Activated T-cell treated with anti-CD3 and anti-CD28 coated beads for 1 hour (primary cell): ENCODE data around the gene SKP1.

Experiments used
- DNase-seq: peaks from one replicate; pipeline ENCODE4 v3.0.0-alpha.2; 2020; ENCODE audit warnings: low read depth

Gene SKP1

GRCh38 chr5:134113902-134114875, 62.6 kb downstream of the SKP1 start, which contains the start of gene TCF7:
TSS of gene TCF7 (plus strand) at chr5:134114681. CDS start at chr5:134114907, 226 bp downstream.
- DNase-seq = peak; percentile 73

GRCh38 chr5:134113363-134113889, 63.3 kb downstream of the SKP1 start:
- DNase-seq = no peak

GRCh38 chr5:134112726-134113362, 63.9 kb downstream of the SKP1 start:
- no peak for DNase-seq

DNA sequence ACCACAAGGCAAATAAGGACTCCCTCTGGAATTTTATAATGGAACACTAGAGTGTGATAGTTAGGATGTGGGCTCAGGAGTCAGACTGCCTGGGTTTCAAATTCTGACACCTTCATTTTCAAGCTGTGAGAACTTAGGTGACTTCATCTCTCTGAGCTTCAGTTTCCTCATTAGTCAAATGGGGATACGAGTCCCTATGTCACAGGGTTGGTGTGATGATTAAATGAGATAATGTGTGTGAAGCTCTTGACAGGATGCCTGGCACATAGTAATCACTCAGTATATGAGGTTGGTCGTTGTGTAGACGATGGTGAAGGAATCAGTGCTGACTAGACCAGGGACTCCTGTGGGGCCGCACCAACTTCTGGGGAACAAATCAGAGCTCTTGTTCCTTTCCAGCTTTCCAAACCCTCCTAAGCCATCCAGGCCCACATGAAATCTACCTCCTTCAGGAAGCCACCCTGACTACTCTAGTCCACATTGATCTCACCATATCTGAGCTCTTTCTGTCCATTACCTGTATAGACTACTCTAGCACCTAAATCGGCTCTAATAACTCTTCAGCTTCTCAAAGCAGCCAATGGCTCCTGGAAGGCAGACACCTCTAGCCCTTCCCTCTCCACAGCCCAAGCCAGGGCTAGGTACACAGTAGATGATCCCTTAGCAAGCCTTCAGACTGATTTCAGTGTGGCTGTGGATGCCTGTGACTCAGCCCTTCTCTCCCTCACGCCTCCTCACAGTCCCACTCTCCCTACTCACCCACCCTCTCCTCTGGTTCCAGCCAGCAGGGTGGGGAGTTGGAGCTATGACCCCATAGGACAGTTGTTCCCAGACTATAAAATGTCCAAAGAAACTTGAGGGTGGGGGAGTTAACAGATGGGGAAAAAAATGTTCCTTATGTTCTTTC, 64.8 kb downstream of the SKP1 start:
- DNase-seq = no peak

DNA sequence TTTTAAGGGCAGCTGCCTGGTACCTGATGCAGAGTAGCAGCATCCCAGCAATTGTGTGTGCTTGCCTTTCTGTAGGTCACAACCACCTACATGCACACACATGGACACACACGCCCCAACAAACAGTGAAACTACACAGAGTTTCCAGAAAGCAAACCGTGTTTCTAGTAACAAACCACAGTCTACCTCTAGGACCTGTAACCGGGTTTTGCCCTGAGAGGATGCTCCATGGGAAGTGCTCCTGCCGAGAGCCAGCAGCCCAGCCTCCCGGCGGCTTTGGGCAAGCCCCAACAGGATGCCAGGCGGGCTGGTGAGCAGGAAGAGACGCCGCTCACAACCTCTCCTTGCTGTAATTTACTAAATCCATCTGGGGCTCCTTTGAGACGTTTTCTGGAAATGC, 66.4 kb downstream of the SKP1 start:
- no peak for DNase-seq

GRCh38 chr5:134107779-134108178, 69.0 kb downstream of the SKP1 start:
- DNase-seq = no peak

DNA sequence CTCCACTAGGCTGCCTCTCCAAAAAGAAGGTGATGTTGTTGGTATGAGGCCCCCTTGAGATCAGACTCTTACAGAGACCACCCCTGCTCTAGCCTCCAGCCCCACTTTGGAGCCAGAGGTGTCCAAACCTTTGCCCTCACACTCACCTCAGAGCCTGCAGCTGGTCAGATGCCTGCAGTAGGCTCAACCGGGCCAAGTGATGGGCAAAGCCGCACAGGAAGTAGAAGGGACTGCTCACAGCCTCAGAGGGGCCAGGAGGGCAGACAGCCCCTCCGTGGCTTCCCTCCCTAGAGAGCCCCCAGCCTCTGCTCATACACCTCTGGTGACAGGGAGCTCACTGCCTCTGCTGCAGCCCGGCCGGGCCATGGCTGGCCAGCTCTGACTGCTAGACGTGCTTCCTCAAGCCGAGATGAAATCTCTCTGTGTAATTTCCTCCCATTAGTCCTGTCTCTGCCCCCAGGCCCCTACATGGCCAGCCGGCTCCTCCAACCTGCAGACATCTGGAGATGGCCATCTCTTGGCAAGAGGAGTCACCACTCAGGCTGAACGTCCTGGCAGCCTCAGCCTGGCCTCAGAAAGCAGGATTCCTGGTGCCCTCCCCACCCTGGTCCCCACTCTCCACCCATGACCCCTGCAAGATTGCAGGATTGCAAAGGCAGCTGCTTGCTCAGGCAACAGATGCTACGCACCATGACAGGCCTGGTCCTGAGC, 69.6 kb downstream of the SKP1 start:
- DNase-seq = no peak

DNA sequence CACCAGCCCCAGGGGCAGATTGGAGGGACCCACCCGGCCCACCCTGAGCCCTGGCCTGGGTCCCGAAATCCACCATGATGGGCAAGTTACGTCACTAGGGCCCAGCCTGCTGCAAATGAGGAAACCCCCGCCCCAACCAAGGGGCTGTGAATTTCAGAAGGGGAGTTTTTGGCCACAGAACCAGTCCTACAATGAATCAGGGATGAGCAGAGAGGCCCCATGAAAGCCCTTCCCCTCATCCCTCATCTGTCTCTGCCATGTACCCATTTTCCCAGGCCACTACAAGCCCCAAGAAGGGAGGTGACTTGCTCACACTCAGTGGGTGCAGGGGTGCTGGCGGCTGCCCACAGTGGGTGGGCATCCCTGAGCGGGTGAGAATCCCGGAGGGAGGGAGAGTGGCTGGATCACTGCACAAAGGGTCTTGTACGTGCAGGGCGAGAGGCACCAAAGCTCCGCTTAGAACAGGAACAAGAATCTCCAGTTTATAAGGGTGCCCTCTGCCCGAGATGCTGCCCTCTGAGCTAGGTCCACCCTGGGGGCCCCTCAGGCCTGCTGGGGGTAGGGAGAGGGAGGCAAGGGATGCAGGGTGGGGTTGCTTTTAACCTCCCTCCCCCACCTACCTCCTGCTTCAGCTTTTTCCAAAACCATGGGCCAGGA, 72.6 kb downstream of the SKP1 start:
- no peak for DNase-seq

GRCh38 chr5:134103397-134103796, 73.4 kb downstream of the SKP1 start:
- peak; percentile 37 for DNase-seq

- DNase-seq = peak; percentile 77
These were observed 74.9 kb downstream of the SKP1 start for GRCh38 chr5:134101686-134102439.

DNA sequence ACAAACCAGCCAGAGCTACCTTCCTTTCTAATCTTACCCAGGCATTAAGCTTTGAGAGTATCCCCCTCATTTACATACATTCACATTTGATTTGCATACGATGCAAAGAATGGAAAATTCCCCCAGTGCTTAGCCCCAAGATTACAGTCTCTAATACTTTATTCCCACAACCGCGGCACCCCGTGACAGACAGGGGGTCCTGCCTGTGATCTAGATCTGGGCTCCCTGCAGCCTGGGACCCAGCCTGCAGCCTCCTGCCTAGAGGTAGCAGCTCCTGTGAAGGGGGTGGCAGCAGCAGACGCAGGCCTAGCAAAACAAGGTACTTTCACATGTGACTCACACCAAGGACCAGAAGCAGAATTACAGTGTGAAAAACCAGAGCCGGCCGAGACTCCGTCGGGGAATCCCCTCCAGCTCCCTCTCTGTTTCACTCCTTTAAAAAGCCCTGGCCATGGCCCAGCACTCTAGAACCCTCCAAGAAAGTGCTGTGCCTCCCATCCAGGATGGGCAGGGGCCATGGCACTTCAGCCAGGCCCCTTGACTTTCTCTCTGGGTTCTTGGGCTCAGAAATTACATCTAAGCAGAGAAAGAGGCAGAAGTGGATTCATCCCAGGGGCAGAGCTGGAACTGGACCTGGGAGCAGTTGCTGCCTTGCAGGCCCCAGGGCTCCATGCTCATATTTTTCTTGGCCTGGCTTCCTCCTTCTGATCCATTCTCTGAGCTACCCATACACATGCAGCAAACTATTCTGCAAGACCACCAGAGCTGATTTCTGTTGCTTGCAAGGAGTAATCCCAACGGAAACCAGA, 76.3 kb downstream of the SKP1 start:
- peak; percentile 69 for DNase-seq

GRCh38 chr5:134099939-134100282, 76.8 kb downstream of the SKP1 start:
- no peak for DNase-seq

DNA sequence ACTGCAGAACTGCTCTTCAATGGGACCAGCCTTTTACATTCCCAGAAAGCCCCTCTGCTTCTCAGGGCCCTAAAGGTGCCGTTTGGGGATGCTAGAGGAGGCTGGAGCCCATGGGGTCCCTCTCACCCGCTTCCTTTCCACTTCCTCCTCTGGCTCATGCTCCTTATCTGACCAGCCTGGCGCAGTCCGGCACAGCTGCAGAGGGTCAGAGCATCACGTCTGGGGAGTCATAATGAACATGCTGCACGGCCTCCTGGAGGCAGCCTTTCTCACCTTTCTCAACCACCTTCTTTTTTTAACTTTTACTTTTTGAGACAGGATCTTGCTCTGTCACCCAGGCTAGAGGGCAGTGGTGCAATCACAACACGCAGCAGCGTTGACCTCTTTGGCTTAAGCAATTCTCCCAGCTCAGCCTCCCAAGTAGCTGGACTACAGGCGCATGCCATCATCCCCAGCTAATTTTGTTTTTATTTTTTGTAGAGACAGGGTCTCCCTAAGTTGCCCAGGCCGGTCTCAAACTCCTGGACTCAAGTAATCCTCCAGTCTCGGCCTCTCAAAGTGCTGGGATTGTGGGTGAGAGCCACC, 77.4 kb downstream of the SKP1 start:
- DNase-seq = no peak
